Measurements from ENCODE around the gene TRAF2. TPM values are rescaled to one million over a fixed set of nuclear protein-coding genes. Genes with fewer than 3 reads are reported as not detected.

The TRAF2 gene
- total RNA-seq, 3 donors from 2014 or later, result 3.4 to 8.9 (median 8.5) TPM

DNA sequence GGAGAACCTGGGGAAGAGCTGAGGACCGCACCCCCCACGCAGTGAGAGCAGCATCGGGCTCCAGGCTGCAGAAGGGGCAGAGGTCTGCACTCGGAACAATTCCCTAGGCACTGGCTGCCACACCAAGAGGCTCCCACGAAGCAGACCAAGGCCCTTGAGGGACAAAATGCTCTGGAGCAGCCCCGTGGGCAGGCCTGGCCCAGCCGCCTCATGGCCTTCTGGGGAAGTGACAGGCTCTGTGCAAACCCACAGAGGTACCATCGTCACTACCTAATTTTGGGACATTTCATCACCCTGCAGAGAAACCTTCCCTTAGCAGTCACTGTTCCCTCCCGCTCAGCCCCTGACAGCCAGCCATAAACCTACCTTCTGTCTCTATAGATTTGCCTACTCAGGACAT is 42.3 kb downstream of the TRAF2 start:
- no peaks in the 10 kb centered on the region for H3K9me3 ChIP-seq
- H3K27ac ChIP-seq, result peak overlapping the region in 1 of 2 donors; percentile 25
- DNase-seq (ENCODE audit: low spot score in 2 of 2), result no peak
- H3K36me3 ChIP-seq, result no peaks in the 10 kb centered on the region
- intact Hi-C loops (cut with DNase I; ENCODE audit: low total_unique reads), result no loop called here
- H3K27me3 ChIP-seq, result no peaks in the 10 kb centered on the region
- no peak overlapping the region for H3K4me3 ChIP-seq
- H3K4me1 ChIP-seq, result no peaks in the 10 kb centered on the region
- TF ChIP-seq POLR2A (IDR thresholded peaks at IDR 0.05) (no peak), POLR2AphosphoS5 (IDR thresholded peaks at IDR 0.05) (no peak)
- TF ChIP-seq, protein P1, sequence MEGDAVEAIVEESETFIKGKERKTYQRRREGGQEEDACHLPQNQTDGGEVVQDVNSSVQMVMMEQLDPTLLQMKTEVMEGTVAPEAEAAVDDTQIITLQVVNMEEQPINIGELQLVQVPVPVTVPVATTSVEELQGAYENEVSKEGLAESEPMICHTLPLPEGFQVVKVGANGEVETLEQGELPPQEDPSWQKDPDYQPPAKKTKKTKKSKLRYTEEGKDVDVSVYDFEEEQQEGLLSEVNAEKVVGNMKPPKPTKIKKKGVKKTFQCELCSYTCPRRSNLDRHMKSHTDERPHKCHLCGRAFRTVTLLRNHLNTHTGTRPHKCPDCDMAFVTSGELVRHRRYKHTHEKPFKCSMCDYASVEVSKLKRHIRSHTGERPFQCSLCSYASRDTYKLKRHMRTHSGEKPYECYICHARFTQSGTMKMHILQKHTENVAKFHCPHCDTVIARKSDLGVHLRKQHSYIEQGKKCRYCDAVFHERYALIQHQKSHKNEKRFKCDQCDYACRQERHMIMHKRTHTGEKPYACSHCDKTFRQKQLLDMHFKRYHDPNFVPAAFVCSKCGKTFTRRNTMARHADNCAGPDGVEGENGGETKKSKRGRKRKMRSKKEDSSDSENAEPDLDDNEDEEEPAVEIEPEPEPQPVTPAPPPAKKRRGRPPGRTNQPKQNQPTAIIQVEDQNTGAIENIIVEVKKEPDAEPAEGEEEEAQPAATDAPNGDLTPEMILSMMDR (IDR thresholded peaks at IDR 0.05), result no peak

DNA sequence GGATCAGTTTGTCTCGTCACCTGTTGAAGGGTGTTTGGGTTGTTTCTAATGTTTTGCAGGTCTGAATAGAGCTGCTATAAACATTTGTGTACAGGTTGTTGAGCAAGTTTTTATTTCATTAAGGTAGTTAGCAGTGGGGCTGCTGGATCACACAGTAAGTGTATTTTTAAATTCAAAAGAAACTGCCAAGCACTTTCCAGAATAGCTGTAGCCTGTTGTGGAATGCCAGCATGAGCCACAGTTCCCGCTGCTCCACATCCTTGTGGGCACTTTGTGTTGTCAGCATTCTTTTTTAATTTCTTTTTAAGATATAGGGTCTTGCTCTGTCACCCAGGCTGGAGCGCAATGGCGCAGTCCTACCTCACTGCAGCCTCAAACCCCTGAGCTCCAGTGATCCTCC is 43.7 kb downstream of the TRAF2 start:
- no peak overlapping the region for H3K4me3 ChIP-seq
- H3K27me3 ChIP-seq, result no peaks in the 10 kb centered on the region
- H3K4me1 ChIP-seq, result no peaks in the 10 kb centered on the region
- TF ChIP-seq POLR2A (IDR thresholded peaks at IDR 0.05) (no peak), POLR2AphosphoS5 (IDR thresholded peaks at IDR 0.05) (no peak)
- TF ChIP-seq, protein P1 (IDR thresholded peaks at IDR 0.05), result no peak
- intact Hi-C loops (cut with DNase I; ENCODE audit: low total_unique reads), result no loop called here
- H3K36me3 ChIP-seq, result no peaks in the 10 kb centered on the region
- H3K27ac ChIP-seq, result no peak overlapping the region
- no peak for DNase-seq (ENCODE audit: low spot score in 2 of 2)
- H3K9me3 ChIP-seq, result no peaks in the 10 kb centered on the region

DNA sequence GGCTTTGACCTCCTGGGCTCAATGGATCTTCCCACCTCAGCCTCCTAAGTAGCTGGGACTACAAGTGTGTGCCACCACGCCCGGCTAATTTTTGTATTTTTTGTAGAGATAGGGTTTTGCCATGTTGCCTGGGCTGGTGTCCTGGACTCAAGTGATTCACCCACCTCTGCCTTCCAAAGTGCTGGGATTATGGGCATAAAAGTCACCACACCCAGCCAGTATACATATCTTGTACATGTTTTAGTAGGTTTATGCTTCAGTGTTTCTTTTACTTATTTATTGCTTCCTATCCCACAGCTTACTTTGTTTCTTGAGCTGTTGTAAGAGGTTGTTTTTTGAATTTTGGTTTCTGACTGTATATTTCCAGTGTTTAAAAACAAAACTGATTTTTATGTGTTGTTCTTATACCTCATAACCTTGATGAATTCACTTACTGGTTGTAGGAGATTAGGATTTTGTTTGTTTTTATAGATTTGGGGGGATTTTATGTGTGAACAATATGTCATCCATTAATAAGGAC is 45.4 kb downstream of the TRAF2 start:
- TF ChIP-seq, protein P1 (IDR thresholded peaks at IDR 0.05), result no peak
- TF ChIP-seq POLR2A (IDR thresholded peaks at IDR 0.05) (no peak), POLR2AphosphoS5 (IDR thresholded peaks at IDR 0.05) (no peak)
- intact Hi-C loops (cut with DNase I; ENCODE audit: low total_unique reads), result no loop called here
- no peak overlapping the region for H3K4me3 ChIP-seq
- no peak for DNase-seq (ENCODE audit: low spot score in 2 of 2)
- no peaks in the 10 kb centered on the region for H3K27me3 ChIP-seq
- no peaks in the 10 kb centered on the region for H3K36me3 ChIP-seq
- H3K4me1 ChIP-seq, result no peaks in the 10 kb centered on the region
- no peaks in the 10 kb centered on the region for H3K9me3 ChIP-seq
- no peak overlapping the region for H3K27ac ChIP-seq

DNA sequence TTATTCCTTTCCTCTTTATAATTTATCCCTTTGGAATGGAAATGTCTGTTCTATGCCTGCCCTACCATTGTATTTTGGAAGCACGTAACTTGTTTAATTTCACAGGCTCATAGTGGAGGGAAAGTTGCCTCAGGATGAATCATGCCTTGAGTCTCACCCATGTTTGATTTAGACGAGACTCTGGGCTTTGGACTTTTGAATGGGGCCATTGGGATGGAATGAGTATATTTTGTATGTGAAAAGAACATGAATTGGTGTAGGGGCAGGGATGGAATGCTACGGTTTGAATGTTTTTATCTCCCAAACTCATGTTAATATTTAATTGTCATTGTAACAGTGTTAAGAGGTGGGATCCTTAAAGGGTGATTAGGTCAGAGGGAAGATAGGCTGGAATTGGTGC is 48.0 kb downstream of the TRAF2 start:
- Histone ChIP-seq H3K27ac (no peak overlapping the region), H3K27me3 (no peaks in the 10 kb centered on the region), H3K4me1 (no peaks in the 10 kb centered on the region), H3K9me3 (no peaks in the 10 kb centered on the region), H3K36me3 (no peaks in the 10 kb centered on the region), H3K4me3 (no peak overlapping the region)
- TF ChIP-seq POLR2AphosphoS5 (IDR thresholded peaks at IDR 0.05) (no peak), POLR2A (IDR thresholded peaks at IDR 0.05) (no peak)
- TF ChIP-seq, protein P1 (IDR thresholded peaks at IDR 0.05), result no peak
- no peak for DNase-seq (ENCODE audit: low spot score in 2 of 2)
- intact Hi-C loops (cut with DNase I; ENCODE audit: low total_unique reads), result no loop called here

DNA sequence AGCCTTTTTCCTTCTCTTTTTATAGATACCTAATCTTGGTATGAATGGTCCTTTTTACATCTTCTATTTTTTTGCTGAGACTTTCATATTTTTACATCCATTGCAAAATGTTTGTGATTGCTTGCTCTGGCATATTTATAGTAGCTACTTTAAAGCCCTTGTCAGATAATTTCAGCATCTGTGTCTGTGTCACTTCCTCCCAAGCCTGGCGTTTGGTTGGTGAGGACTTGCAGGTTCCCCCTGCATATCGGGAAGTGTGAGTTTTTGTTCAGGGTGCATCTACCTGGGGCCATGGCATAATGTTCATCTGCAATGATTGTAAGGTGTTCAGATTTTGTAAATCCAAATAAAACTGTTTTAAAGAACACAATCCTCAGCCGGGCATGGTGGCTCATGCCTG is 49.3 kb downstream of the TRAF2 start:
- intact Hi-C loops (cut with DNase I; ENCODE audit: low total_unique reads), result no loop called here
- H3K4me3 ChIP-seq, result no peak overlapping the region

More for the DNA sequence above, 49.3 kb downstream of the TRAF2 start:
- no peaks in the 10 kb centered on the region for H3K27me3 ChIP-seq
- H3K27ac ChIP-seq, result no peak overlapping the region
- DNase-seq (ENCODE audit: low spot score in 2 of 2), result no peak
- no peaks in the 10 kb centered on the region for H3K4me1 ChIP-seq
- no peaks in the 10 kb centered on the region for H3K36me3 ChIP-seq
- TF ChIP-seq, protein P1 (IDR thresholded peaks at IDR 0.05), result no peak
- TF ChIP-seq POLR2A (IDR thresholded peaks at IDR 0.05) (no peak), POLR2AphosphoS5 (IDR thresholded peaks at IDR 0.05) (no peak)
- no peaks in the 10 kb centered on the region for H3K9me3 ChIP-seq
